ENCODE data around the gene CORO1C. TPM values are rescaled to one million over a fixed set of nuclear protein-coding genes. Genes with fewer than 3 reads are reported as not detected.

The CORO1C gene
- polyA plus RNA-seq, 1 donor from 2014 or later = 123 TPM

- H2AFZ ChIP-seq (ENCODE audit: low read depth, low read length) = no peak overlapping the region
- H3K9me2 ChIP-seq (ENCODE audit: insufficient read depth, low read length) = no peaks in the 10 kb centered on the region
- no peaks in the 10 kb centered on the region for H3K27me3 ChIP-seq (ENCODE audit: insufficient read depth, low read depth, low read length)
- no peak overlapping the region for H3K9ac ChIP-seq (ENCODE audit: low read length)
- H3K36me3 ChIP-seq (ENCODE audit: insufficient read depth, low read length) = no peaks in the 10 kb centered on the region
- H3K4me3 ChIP-seq (ENCODE audit: low read length) = no peak overlapping the region
- no peaks in the 10 kb centered on the region for H3K9me3 ChIP-seq (ENCODE audit: low read length)
- H3K27ac ChIP-seq (ENCODE audit: low read length) = no peak overlapping the region
- TF ChIP-seq CTCF (IDR thresholded peaks at IDR 0.05; ENCODE audit: poor library complexity, severe bottlenecking) (no peak), TAF1 (IDR thresholded peaks at IDR 0.05; ENCODE audit: low read depth) (no peak), EP300 (conservative IDR thresholded peaks at IDR 0.05; ENCODE audit: poor library complexity, severe bottlenecking) (no peak), SMC3 (conservative IDR thresholded peaks at IDR 0.05; ENCODE audit: poor library complexity) (no peak), POLR2AphosphoS5 (IDR thresholded peaks at IDR 0.05) (no peak), EZH2 (IDR thresholded peaks at IDR 0.05; ENCODE audit: borderline replicate concordance, insufficient read depth, low read length, poor library complexity, severe bottlenecking) (no peak), MXI1 (conservative IDR thresholded peaks at IDR 0.05; ENCODE audit: poor library complexity, severe bottlenecking) (no peak), RAD21 (conservative IDR thresholded peaks at IDR 0.05) (no peak), REST (IDR thresholded peaks at IDR 0.05; ENCODE audit: borderline replicate concordance) (no peak)
- H3F3A ChIP-seq (ENCODE audit: insufficient read depth, low read length, poor library complexity, severe bottlenecking) = no peaks in the 10 kb centered on the region
- H3K4me2 ChIP-seq (ENCODE audit: low read length) = no peak overlapping the region
- H3K79me2 ChIP-seq (replicated peaks; ENCODE audit: insufficient read depth, low read length) = no peaks in the 10 kb centered on the region
- H4K20me1 ChIP-seq (ENCODE audit: insufficient read depth) = no peaks in the 10 kb centered on the region
Measured at GRCh38 chr12:108630481-108631207, 100.7 kb downstream of the CORO1C start.

GRCh38 chr12:108629824-108630476 is 101.4 kb downstream of the CORO1C start:
- no peaks in the 10 kb centered on the region for H4K20me1 ChIP-seq (ENCODE audit: insufficient read depth)
- H3K4me3 ChIP-seq (ENCODE audit: low read length) = no peak overlapping the region
- no peak overlapping the region for H3K27ac ChIP-seq (ENCODE audit: low read length)
- TF ChIP-seq EZH2 (IDR thresholded peaks at IDR 0.05; ENCODE audit: borderline replicate concordance, insufficient read depth, low read length, poor library complexity, severe bottlenecking) (no peak), MXI1 (conservative IDR thresholded peaks at IDR 0.05; ENCODE audit: poor library complexity, severe bottlenecking) (no peak), POLR2AphosphoS5 (IDR thresholded peaks at IDR 0.05) (no peak), REST (IDR thresholded peaks at IDR 0.05; ENCODE audit: borderline replicate concordance) (no peak), CTCF (IDR thresholded peaks at IDR 0.05; ENCODE audit: poor library complexity, severe bottlenecking) (no peak), RAD21 (conservative IDR thresholded peaks at IDR 0.05) (no peak), TAF1 (IDR thresholded peaks at IDR 0.05; ENCODE audit: low read depth) (no peak), SMC3 (conservative IDR thresholded peaks at IDR 0.05; ENCODE audit: poor library complexity) (no peak), EP300 (conservative IDR thresholded peaks at IDR 0.05; ENCODE audit: poor library complexity, severe bottlenecking) (no peak)
- no peaks in the 10 kb centered on the region for H3F3A ChIP-seq (ENCODE audit: insufficient read depth, low read length, poor library complexity, severe bottlenecking)
- H3K36me3 ChIP-seq (ENCODE audit: insufficient read depth, low read length) = no peaks in the 10 kb centered on the region
- H3K9ac ChIP-seq (ENCODE audit: low read length) = no peak overlapping the region
- no peaks in the 10 kb centered on the region for H3K79me2 ChIP-seq (replicated peaks; ENCODE audit: insufficient read depth, low read length)
- H3K9me3 ChIP-seq (ENCODE audit: low read length) = no peaks in the 10 kb centered on the region
- no peak overlapping the region for H3K4me2 ChIP-seq (ENCODE audit: low read length)
- H2AFZ ChIP-seq (ENCODE audit: low read depth, low read length) = no peak overlapping the region
- H3K27me3 ChIP-seq (ENCODE audit: insufficient read depth, low read depth, low read length) = no peaks in the 10 kb centered on the region
- no peaks in the 10 kb centered on the region for H3K9me2 ChIP-seq (ENCODE audit: insufficient read depth, low read length)
